Measurements from ENCODE around the gene GGT5.
"Not testable (repeated sequence)": the region's sequence is repeated elsewhere in the genome, so short reads cannot be mapped to it uniquely, and the experiment has no call there.

GGT5 gene

DNA sequence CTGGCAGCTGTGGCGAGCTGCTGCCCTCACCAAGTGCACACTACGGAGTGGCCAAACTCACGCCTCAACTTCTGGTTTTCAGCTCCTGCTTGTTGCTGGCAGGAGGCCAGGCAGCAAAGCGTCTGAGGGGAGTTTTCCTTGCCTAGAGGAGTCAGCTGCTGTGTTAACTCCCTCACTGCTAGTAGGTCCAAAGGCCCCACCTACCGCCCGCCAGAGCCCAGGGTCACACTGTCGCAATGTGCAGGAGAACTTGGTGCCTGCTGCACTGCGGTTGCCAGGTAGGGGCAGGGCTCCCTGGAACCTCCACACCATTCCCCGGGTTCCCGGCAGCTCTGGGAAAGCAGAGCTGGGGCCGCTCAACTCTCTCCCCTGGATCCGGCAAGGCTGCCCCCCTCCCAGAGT, at the start of gene GGT5:
GGT5 (minus strand) TSS at position 53 of the 402 bp plus-strand sequence. CDS start 357 bp downstream, outside the sequence.
- H3K9me3 ChIP-seq; H3K4me1 ChIP-seq; H3K27me3 ChIP-seq (ENCODE audit: low read depth); H3K4me3 ChIP-seq; H3K36me3 ChIP-seq (replicated peaks); DNase-seq (ENCODE audit: low spot score in 2 of 2): not testable (repeated sequence)
- in situ Hi-C loops (cut with MboI; ENCODE audit: low sequenced_read_pairs): loop anchor here (10.0 kb wide), 1 partner anchor 50 kb away; no protein-coding TSS in a partner anchor

DNA sequence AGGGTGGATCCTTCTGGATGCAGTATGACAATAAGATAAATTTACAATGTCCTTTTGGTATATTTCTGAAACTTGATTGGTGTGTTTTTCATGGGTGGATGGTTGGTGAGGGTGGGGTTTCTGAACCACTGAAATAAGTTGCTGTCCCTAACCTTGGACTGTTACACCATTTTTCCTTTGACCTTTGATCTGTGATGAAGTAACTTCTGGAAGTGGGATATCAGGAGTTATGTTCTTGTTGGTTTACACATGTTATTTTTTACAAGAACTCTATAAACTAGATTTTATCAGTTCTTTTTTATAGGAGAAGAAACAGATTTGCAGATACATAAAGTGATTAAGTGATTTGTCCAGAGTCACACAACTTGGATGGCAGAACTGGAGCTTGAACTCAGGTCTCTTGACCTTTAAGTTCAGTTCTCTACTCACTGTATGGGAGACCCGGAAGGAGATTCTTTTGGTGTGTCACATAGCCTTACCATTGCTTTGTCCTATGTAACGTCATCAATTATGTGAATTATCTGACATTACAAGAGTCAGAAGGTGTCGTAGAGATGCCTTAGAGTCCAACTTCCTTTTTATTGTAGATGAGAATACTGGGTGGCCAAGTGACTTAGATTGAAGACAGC, 47.4 kb upstream of the GGT5 start:
- H3K4me3 ChIP-seq; H3K36me3 ChIP-seq (replicated peaks); H3K27me3 ChIP-seq (ENCODE audit: low read depth); DNase-seq (ENCODE audit: low spot score in 2 of 2); H3K4me1 ChIP-seq; in situ Hi-C loops (cut with MboI; ENCODE audit: low sequenced_read_pairs); H3K9me3 ChIP-seq: not testable (repeated sequence)

GRCh38 chr22:24291515-24292201, 46.8 kb upstream of the GGT5 start:
- no peak for DNase-seq (ENCODE audit: low spot score in 2 of 2)
- Histone ChIP-seq H3K4me1 (peaks cover 3% of the 10 kb centered on the region; the same call in 1 of the 2 replicates), H3K9me3 (no peaks in the 10 kb centered on the region), H3K36me3 (replicated peaks) (no peaks in the 10 kb centered on the region; the same call in 1 of the 2 replicates), H3K27me3 (ENCODE audit: low read depth) (no peaks in the 10 kb centered on the region), H3K4me3 (no peak overlapping the region)
- in situ Hi-C loops (cut with MboI; ENCODE audit: low sequenced_read_pairs): no loop called here

GRCh38 chr22:24290459-24290858, 45.6 kb upstream of the GGT5 start:
- Histone ChIP-seq H3K4me1 (peaks cover 3% of the 10 kb centered on the region; the same call in 1 of the 2 replicates), H3K4me3 (no peak overlapping the region), H3K27me3 (ENCODE audit: low read depth) (no peaks in the 10 kb centered on the region), H3K9me3 (no peaks in the 10 kb centered on the region), H3K36me3 (replicated peaks) (peaks cover 4% of the 10 kb centered on the region; the same call in 1 of the 2 replicates)
- in situ Hi-C loops (cut with MboI; ENCODE audit: low sequenced_read_pairs): no loop called here
- no peak for DNase-seq (ENCODE audit: low spot score in 2 of 2)

DNA sequence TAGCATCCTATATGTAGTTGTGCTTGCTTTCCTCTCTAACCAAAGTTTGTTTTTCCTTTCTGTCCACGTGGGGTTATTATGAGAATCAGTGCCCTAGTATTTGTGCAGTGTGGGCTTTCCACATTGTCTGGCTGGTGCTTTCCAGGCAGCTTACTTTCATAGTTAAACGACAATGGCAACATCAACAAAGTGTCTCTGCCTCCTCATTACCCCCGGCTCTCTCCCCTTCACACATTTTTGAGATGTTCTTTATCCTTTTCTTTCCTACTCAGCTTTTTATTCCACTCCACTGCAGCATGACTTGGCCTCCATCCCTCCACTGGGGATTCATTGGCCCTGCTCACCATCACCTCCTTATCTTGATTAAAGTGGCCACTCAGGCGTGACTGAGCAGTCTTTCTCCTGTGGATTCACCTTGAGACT, 44.9 kb upstream of the GGT5 start:
- Histone ChIP-seq H3K4me1 (peaks cover 10% of the 10 kb centered on the region), H3K4me3 (no peak overlapping the region), H3K36me3 (replicated peaks) (peaks cover 4% of the 10 kb centered on the region; the same call in 1 of the 2 replicates), H3K27me3 (ENCODE audit: low read depth) (no peaks in the 10 kb centered on the region), H3K9me3 (no peaks in the 10 kb centered on the region)
- in situ Hi-C loops (cut with MboI; ENCODE audit: low sequenced_read_pairs): no loop called here
- DNase-seq (ENCODE audit: low spot score in 2 of 2): no peak

DNA sequence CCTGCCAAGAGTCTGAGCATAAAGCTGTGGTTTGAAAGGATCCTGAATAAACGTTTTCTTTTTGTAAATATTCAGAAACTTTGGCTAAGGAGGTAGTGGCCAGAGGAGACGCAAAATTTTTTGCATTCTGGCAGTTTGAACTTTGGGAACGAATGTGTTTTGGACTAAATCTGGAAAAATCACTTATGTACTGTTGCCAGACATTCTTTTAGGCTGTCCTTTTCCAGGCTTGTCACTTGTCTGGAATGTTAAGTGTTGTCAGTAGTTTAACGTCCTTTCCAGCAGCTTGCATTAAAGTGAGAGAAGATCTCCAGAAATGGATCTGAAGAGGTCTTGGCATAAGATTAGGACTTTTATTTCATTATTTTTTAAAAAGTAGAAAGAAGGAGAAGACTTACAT, 44.2 kb upstream of the GGT5 start:
- Histone ChIP-seq H3K4me3 (no peak overlapping the region), H3K9me3 (no peaks in the 10 kb centered on the region), H3K36me3 (replicated peaks) (peaks cover 4% of the 10 kb centered on the region; the same call in 1 of the 2 replicates), H3K4me1 (peaks cover 12% of the 10 kb centered on the region), H3K27me3 (ENCODE audit: low read depth) (no peaks in the 10 kb centered on the region)
- DNase-seq (ENCODE audit: low spot score in 2 of 2): no peak
- in situ Hi-C loops (cut with MboI; ENCODE audit: low sequenced_read_pairs): no loop called here

DNA sequence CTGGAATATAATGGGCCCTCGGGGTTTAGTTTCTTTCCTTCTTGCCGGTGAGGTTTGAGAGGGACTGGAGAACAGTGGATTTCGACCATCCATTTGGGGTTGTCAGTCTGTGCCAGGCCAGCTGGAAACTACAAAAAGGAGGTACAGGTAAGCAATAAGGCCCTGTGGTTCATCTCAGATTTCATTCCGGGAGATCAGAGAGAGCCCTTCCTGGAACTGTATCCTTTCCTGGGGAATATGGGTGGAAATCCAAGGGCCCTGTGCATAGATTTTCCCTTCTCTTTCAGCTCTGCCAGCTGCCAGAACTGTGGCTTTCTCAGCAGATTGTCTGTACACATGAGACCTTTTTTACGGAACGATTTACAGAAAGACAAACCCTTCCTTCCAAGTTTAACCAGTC, 42.9 kb upstream of the GGT5 start:
- DNase-seq (ENCODE audit: low spot score in 2 of 2); in situ Hi-C loops (cut with MboI; ENCODE audit: low sequenced_read_pairs); H3K27me3 ChIP-seq (ENCODE audit: low read depth); H3K36me3 ChIP-seq (replicated peaks); H3K4me3 ChIP-seq; H3K9me3 ChIP-seq: not testable (repeated sequence)
- peaks cover 12% of the 10 kb centered on the region for H3K4me1 ChIP-seq

DNA sequence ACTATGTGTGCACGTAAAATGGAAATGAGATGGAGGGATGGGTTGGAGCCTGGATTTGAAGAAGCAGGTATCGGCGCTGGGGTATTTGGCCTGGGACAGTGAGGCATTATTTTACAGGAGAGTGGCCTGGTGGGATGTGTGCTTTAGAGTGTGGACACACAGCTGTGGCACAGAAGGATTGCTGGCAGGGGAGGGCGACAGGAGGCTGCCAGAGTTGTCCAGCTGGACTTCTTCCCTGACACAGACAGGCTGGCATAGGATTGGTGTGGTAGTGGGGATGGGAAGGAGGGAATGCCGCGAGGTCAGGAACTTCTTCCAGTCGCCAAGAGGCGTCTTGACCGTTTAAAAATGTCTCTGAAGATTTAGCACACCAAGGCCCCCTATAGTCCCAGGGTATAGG, 42.3 kb upstream of the GGT5 start:
- H3K4me1 ChIP-seq: peaks cover 12% of the 10 kb centered on the region
- DNase-seq (ENCODE audit: low spot score in 2 of 2); in situ Hi-C loops (cut with MboI; ENCODE audit: low sequenced_read_pairs); H3K4me3 ChIP-seq; H3K27me3 ChIP-seq (ENCODE audit: low read depth); H3K9me3 ChIP-seq; H3K36me3 ChIP-seq (replicated peaks): not testable (repeated sequence)

DNA sequence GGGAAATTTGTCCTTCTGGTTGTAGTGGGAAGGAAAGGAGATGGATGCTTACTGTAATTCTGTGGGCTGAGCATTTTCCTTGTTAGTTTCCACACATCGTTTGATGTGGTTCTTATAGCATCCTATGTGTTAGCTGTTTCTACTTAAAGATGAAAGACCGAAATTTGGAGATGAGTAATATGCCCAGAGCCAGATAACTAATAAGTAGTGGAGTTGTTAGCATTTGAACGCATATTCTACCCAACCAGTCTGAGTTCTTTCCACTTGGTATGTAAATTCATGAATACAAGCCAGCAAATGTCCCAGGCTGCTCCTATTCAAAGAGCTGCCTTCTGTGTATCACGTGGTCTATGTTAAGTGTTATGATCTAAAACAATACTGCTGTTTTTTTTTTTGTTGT, 40.4 kb upstream of the GGT5 start:
- Histone ChIP-seq H3K4me3 (no peak overlapping the region), H3K9me3 (no peaks in the 10 kb centered on the region), H3K36me3 (replicated peaks) (0 out of 2 replicates have a peak, but pooled peaks cover 4% of the 10 kb centered on the region), H3K27me3 (ENCODE audit: low read depth) (no peaks in the 10 kb centered on the region), H3K4me1 (peaks cover 12% of the 10 kb centered on the region)
- DNase-seq (ENCODE audit: low spot score in 2 of 2): no peak
- in situ Hi-C loops (cut with MboI; ENCODE audit: low sequenced_read_pairs): no loop called here

DNA sequence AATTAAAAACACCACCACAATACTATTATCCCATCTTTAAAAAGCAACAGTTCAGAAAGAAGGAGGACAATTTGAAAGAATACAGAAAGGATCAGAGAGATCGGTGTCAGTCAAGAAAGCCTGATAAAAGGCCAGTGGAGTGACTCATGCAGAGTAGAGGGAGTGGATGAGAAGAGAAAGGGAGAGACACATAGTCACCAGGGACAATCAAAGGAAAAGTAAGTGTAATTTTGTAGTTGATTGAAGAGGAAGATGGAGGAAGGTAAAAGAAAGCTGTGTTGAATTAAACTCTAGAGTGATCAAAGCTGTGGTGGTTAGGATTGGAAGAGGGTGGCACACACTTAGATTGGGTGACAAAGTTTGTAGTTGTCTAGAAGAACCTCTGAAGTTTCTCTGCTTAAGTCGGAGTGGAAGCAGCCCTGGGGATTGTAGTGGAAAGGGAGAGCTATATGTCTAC, 39.9 kb upstream of the GGT5 start:
- DNase-seq (ENCODE audit: low spot score in 2 of 2): no peak
- Histone ChIP-seq H3K4me3 (no peak overlapping the region), H3K36me3 (replicated peaks) (0 out of 2 replicates have a peak, but pooled peaks cover 4% of the 10 kb centered on the region), H3K4me1 (peaks cover 12% of the 10 kb centered on the region), H3K27me3 (ENCODE audit: low read depth) (no peaks in the 10 kb centered on the region), H3K9me3 (no peaks in the 10 kb centered on the region)
- in situ Hi-C loops (cut with MboI; ENCODE audit: low sequenced_read_pairs): no loop called here

DNA sequence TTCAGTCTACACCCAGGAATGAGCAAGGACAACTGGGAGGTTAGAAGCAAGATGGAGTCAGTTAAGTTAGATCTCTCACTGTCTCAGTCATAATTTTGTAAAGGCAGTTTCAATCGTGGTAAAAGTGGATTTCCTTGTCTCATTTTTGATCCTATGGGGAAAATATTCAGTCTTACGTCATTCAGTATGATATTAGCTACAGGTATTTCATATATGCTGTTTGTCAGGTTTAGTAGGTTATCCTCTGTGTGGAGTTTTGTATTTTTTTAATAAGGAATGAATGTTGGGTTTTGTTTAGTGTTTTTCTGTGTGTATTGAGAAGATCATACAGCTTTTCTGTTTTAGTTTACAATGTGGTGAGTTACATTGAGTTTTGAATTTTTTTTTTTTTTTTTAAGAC, 37.5 kb upstream of the GGT5 start:
- 0 out of 2 replicates have a peak, but pooled peaks cover 4% of the 10 kb centered on the region for H3K36me3 ChIP-seq (replicated peaks)
- no peak for DNase-seq (ENCODE audit: low spot score in 2 of 2)
- no peak overlapping the region for H3K4me3 ChIP-seq
- H3K4me1 ChIP-seq: peaks cover 18% of the 10 kb centered on the region
- in situ Hi-C loops (cut with MboI; ENCODE audit: low sequenced_read_pairs): no loop called here
- no peaks in the 10 kb centered on the region for H3K9me3 ChIP-seq
- no peaks in the 10 kb centered on the region for H3K27me3 ChIP-seq (ENCODE audit: low read depth)

DNA sequence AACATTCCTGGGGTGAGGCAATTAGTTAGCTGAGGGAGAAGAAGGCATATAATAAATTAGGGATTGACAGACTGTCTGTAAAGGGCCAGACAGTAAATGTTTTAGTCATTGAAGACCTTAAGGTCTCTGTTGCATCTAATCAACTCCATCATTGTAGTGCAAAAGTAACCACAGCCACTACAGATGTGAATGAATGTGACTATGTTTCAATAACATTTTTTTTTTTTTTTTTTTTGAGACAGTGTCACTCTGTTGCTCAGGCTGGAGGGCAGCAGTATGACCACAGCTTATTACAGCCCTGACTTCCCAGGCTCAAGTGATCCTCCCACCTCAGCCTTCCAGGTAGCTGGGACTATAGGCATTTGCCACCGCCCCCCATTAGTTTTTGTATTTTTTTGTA, 35.5 kb upstream of the GGT5 start:
- in situ Hi-C loops (cut with MboI; ENCODE audit: low sequenced_read_pairs); H3K9me3 ChIP-seq; DNase-seq (ENCODE audit: low spot score in 2 of 2); H3K36me3 ChIP-seq (replicated peaks); H3K4me3 ChIP-seq; H3K27me3 ChIP-seq (ENCODE audit: low read depth): not testable (repeated sequence)
- peaks cover 20% of the 10 kb centered on the region for H3K4me1 ChIP-seq

DNA sequence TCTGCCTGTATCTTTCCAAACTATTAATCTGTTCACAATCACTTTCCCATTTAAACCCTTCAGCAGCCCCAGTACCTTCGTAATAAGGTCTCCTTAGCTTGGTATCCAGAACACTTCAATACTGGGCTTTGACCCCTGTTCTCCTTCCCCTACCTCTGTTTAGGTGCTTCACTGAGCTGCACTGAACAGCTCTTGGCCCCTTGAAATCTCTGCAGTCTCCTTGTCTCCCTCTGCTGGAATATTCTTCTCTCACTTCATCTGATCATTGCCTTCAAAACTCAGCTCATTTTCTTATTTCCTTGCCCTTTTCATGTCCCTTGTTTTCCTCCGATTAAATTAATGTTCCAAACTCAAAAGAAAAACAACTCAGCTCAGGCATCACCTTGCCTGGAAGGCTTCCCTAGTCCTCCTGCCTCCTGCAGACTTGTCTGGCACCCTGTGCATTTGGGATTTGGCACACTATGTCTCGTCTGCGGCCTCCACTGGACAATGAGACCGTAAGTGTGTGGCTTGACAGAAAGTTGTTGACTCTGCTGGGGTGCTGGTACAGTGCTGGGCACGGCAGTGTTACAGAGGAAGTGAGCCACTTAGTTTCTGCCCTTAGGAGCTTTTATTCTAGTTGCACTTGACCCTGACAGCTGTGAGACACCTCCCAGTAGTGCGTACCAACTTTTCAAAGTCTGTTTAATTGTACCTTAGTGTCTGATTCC, 30.0 kb upstream of the GGT5 start:
- peaks cover 32% of the 10 kb centered on the region for H3K4me1 ChIP-seq
- H3K4me3 ChIP-seq; H3K9me3 ChIP-seq; H3K36me3 ChIP-seq (replicated peaks); in situ Hi-C loops (cut with MboI; ENCODE audit: low sequenced_read_pairs); H3K27me3 ChIP-seq (ENCODE audit: low read depth); DNase-seq (ENCODE audit: low spot score in 2 of 2): not testable (repeated sequence)

- H3K27me3 ChIP-seq (ENCODE audit: low read depth); H3K36me3 ChIP-seq (replicated peaks); in situ Hi-C loops (cut with MboI; ENCODE audit: low sequenced_read_pairs); DNase-seq (ENCODE audit: low spot score in 2 of 2); H3K9me3 ChIP-seq; H3K4me3 ChIP-seq: not testable (repeated sequence)
- H3K4me1 ChIP-seq: peaks cover 29% of the 10 kb centered on the region
Measured at GRCh38 chr22:24273906-24274305, 29.0 kb upstream of the GGT5 start.

Measured in HAP-1 (cell line).